ENCODE data around the gene EGFR. TPM values are rescaled to one million over a fixed set of nuclear protein-coding genes. Genes with fewer than 3 reads are reported as not detected.

EGFR gene
- total and polyA plus RNA-seq, 4 experiments from 2014 or later: not detected

- Mint-ChIP-seq H3K27me3 (peaks cover under 1 to 1% of the 10 kb centered on the region in 2 donors), H3K36me3 (no peaks in the 10 kb centered on the region), H3K4me3 (no peak overlapping the region), H3K27ac (no peak overlapping the region), H3K9me3 (no peaks in the 10 kb centered on the region), H3K4me1 (no peaks in the 10 kb centered on the region)
- no peaks in the 10 kb centered on the region for H3K27me3 ChIP-seq (ENCODE audit: insufficient read depth, low read length)
- no peak overlapping the region for H3K4me3 ChIP-seq (ENCODE audit: low read length in 2 of 2)
- no peaks in the 10 kb centered on the region for H3K36me3 ChIP-seq (ENCODE audit: insufficient read depth, low read length)
- CTCF ChIA-PET (ENCODE audit: partially characterized antibody): interaction anchor here (1.5 kb wide), 1 partner anchor 211 kb away, joined by 4 read pairs; no protein-coding TSS in a partner anchor
- H3K4me1 ChIP-seq (ENCODE audit: insufficient read depth, low read length): no peaks in the 10 kb centered on the region
- no peak for DNase-seq
- H3K27ac ChIP-seq (ENCODE audit: low read depth, low read length): no peak overlapping the region
- intact Hi-C loops (cut with micrococcal nuclease): no loop called here
- POLR2A ChIA-PET (ENCODE audit: partially characterized antibody): no interaction called here
- no peaks in the 10 kb centered on the region for H3K9me3 ChIP-seq (ENCODE audit: control insufficient read depth in 1 of 2, low read length in 2 of 2)
Measured at GRCh38 chr7:55044371-55044717, 25.5 kb downstream of the EGFR start.

- Histone ChIP-seq H3K4me1 (ENCODE audit: insufficient read depth, low read length) (no peaks in the 10 kb centered on the region), H3K4me3 (ENCODE audit: low read length in 2 of 2) (no peak overlapping the region), H3K36me3 (ENCODE audit: insufficient read depth, low read length) (no peaks in the 10 kb centered on the region), H3K27me3 (ENCODE audit: insufficient read depth, low read length) (no peaks in the 10 kb centered on the region), H3K27ac (ENCODE audit: low read depth, low read length) (no peak overlapping the region), H3K9me3 (ENCODE audit: control insufficient read depth in 1 of 2, low read length in 2 of 2) (no peaks in the 10 kb centered on the region)
- ChIA-PET POLR2A (ENCODE audit: partially characterized antibody) (no interaction called here), CTCF (ENCODE audit: partially characterized antibody) (interaction anchor here (1.5 kb wide), 1 partner anchor 211 kb away, joined by 4 read pairs; no protein-coding TSS in a partner anchor)
- Mint-ChIP-seq H3K4me1 (no peaks in the 10 kb centered on the region), H3K27me3 (no peaks in the 10 kb centered on the region), H3K27ac (no peak overlapping the region), H3K36me3 (no peaks in the 10 kb centered on the region), H3K9me3 (no peaks in the 10 kb centered on the region), H3K4me3 (no peak overlapping the region)
- intact Hi-C loops (cut with micrococcal nuclease): no loop called here
- no peak for DNase-seq
Measured at GRCh38 chr7:55044791-55045190, 26.0 kb downstream of the EGFR start.

DNA sequence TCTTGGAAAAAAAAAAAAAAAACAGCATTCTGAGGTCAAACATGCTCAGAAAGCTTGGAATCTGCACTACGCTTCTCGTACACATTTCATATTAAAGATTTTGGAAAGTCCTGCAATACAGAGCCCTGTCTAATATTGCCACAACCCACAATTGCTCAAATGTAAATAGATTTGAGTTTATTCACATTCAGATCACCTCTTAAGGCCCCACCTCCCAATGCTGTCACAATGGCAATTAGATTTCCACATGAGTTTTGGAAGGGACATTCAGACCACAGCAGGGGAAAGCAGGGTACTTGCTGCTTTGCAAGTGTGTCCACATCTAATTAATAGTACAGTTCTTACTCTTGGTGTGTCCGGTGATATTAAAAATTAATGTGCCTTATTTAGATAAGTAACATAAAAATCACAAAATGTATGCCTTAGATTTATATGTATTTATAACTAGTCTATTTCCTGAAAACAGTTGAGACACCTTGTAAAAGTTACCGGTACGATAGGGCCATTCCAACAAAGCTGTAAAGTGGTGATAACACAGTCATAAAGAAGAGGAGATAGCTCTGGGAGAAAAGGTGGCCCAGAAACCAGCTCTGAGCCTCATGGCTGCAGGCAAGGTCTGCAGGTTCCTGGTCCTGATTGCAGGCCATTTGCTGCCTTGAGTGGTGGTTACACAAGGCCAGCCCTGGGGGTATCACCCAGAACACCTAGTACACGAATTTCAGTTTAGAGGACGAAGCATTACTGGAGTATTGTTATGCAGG, 27.9 kb downstream of the EGFR start:
- DNase-seq: no peak
- CTCF ChIA-PET (ENCODE audit: partially characterized antibody): no interaction called here
- no peaks in the 10 kb centered on the region for H3K27me3 ChIP-seq (ENCODE audit: insufficient read depth, low read length)
- Mint-ChIP-seq H3K4me3 (no peak overlapping the region), H3K36me3 (no peaks in the 10 kb centered on the region), H3K27ac (no peak overlapping the region), H3K4me1 (peaks cover 0 to 4% (median 0%) of the 10 kb centered on the region in 4 donors), H3K27me3 (no peaks in the 10 kb centered on the region), H3K9me3 (no peaks in the 10 kb centered on the region)
- no peaks in the 10 kb centered on the region for H3K36me3 ChIP-seq (ENCODE audit: insufficient read depth, low read length)
- POLR2A ChIA-PET (ENCODE audit: partially characterized antibody): no interaction called here
- H3K27ac ChIP-seq (ENCODE audit: low read depth, low read length): no peak overlapping the region
- no peak overlapping the region for H3K4me3 ChIP-seq (ENCODE audit: low read length in 2 of 2)
- no peaks in the 10 kb centered on the region for H3K9me3 ChIP-seq (ENCODE audit: control insufficient read depth in 1 of 2, low read length in 2 of 2)
- intact Hi-C loops (cut with micrococcal nuclease): no loop called here
- no peaks in the 10 kb centered on the region for H3K4me1 ChIP-seq (ENCODE audit: insufficient read depth, low read length)

DNA sequence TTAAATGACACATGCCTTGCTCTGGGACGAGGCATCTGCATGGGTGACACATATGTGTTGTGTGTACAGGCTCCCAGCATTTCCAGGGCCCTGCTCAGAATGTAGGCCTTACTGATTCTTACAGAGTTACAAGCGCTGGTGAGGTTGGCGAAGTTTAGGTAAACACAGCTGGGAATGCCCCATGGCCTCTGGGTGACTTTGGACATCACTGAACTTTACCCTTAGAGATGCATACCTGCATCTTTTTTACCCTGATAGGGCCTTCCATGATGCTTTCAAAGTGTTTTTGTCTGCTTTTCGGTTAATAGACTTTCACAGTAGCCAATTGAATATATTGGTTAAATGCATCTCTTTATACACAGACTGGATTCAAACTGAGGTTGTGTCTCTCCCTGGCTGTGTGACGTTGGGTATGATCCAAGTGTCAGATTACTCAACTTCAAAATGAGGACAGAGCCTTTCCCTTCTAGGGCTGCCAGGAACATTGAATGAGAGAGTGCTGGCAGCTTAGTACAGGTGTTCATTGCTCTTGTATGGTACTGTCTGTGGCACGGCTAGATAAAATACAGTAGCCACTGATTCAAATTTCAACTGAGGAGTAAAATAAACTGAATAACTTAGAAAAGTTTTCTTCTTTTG, 29.5 kb downstream of the EGFR start:
- Histone ChIP-seq H3K27me3 (ENCODE audit: insufficient read depth, low read length) (no peaks in the 10 kb centered on the region), H3K27ac (ENCODE audit: low read depth, low read length) (no peak overlapping the region), H3K36me3 (ENCODE audit: insufficient read depth, low read length) (no peaks in the 10 kb centered on the region), H3K4me1 (ENCODE audit: insufficient read depth, low read length) (no peaks in the 10 kb centered on the region), H3K9me3 (ENCODE audit: control insufficient read depth in 1 of 2, low read length in 2 of 2) (no peaks in the 10 kb centered on the region), H3K4me3 (ENCODE audit: low read length in 2 of 2) (no peak overlapping the region)
- Mint-ChIP-seq H3K4me3 (no peak overlapping the region), H3K27me3 (no peaks in the 10 kb centered on the region), H3K36me3 (no peaks in the 10 kb centered on the region), H3K27ac (no peak overlapping the region), H3K9me3 (no peaks in the 10 kb centered on the region), H3K4me1 (peaks cover 0 to 4% (median 0%) of the 10 kb centered on the region in 4 donors)
- DNase-seq: no peak
- ChIA-PET POLR2A (ENCODE audit: partially characterized antibody) (no interaction called here), CTCF (ENCODE audit: partially characterized antibody) (no interaction called here)
- intact Hi-C loops (cut with micrococcal nuclease): no loop called here

DNA sequence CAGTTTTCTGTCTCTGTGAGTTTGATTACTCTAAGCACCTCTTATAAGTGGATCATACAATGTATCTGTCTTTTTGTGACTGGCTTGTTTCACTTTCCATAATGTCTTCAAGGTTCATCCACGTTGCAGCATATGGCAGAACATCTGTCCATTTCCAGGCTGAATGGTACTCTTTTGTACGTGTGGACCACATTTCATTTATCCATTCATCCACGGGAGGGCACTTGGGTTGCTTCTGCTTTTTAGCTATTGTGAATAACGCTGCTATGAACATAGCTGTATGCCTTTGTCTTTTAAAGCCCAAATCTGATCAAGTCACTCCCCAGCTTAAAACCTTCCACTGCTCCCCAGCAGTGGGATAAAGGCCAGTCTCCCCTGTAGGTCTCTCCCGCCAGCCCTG, 31.5 kb downstream of the EGFR start:
- Histone ChIP-seq H3K36me3 (ENCODE audit: insufficient read depth, low read length) (no peaks in the 10 kb centered on the region), H3K4me1 (ENCODE audit: insufficient read depth, low read length) (no peaks in the 10 kb centered on the region), H3K27ac (ENCODE audit: low read depth, low read length) (no peak overlapping the region), H3K9me3 (ENCODE audit: control insufficient read depth in 1 of 2, low read length in 2 of 2) (no peaks in the 10 kb centered on the region), H3K4me3 (ENCODE audit: low read length in 2 of 2) (no peak overlapping the region), H3K27me3 (ENCODE audit: insufficient read depth, low read length) (no peaks in the 10 kb centered on the region)
- H3K36me3 Mint-ChIP-seq: no peaks in the 10 kb centered on the region
- CTCF ChIA-PET (ENCODE audit: partially characterized antibody): no interaction called here
- POLR2A ChIA-PET (ENCODE audit: partially characterized antibody): no interaction called here
- H3K4me3 Mint-ChIP-seq: no peak overlapping the region
- no peaks in the 10 kb centered on the region for H3K9me3 Mint-ChIP-seq
- H3K4me1 Mint-ChIP-seq: peaks cover 0 to 4% (median 0%) of the 10 kb centered on the region in 4 donors
- intact Hi-C loops (cut with micrococcal nuclease): no loop called here
- peaks cover 3 to 4% of the 10 kb centered on the region in 2 donors for H3K27me3 Mint-ChIP-seq
- H3K27ac Mint-ChIP-seq: no peak overlapping the region
- no peak for DNase-seq

DNA sequence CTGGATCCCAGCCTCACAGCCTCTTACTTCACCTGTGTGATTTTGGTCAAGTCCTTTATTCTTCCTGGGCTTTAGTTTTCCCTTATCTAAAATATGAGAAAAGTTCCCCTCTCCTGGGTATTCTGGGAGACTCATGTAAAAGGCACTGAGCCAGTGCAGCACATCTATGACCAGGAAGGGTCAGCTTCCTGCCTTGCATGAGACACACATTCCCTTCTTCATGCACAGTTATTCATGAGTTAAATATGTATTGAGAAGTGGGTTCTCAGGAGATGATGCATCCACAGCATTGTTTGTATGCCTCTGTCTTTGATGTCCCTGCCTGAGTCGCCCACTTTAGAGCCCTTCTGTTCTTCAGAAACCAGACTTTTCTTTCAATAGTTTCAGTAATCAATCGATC, 33.3 kb downstream of the EGFR start:
- H3K4me3 Mint-ChIP-seq: no peak overlapping the region
- Histone ChIP-seq H3K27me3 (ENCODE audit: insufficient read depth, low read length) (no peaks in the 10 kb centered on the region), H3K27ac (ENCODE audit: low read depth, low read length) (no peak overlapping the region), H3K9me3 (ENCODE audit: control insufficient read depth in 1 of 2, low read length in 2 of 2) (no peaks in the 10 kb centered on the region), H3K4me3 (ENCODE audit: low read length in 2 of 2) (no peak overlapping the region), H3K4me1 (ENCODE audit: insufficient read depth, low read length) (no peaks in the 10 kb centered on the region), H3K36me3 (ENCODE audit: insufficient read depth, low read length) (no peaks in the 10 kb centered on the region)
- no peak overlapping the region for H3K27ac Mint-ChIP-seq
- no peak for DNase-seq
- intact Hi-C loops (cut with micrococcal nuclease): no loop called here
- POLR2A ChIA-PET (ENCODE audit: partially characterized antibody): no interaction called here
- peaks cover 0 to 7% (median 0%) of the 10 kb centered on the region in 4 donors for H3K4me1 Mint-ChIP-seq
- no peaks in the 10 kb centered on the region for H3K9me3 Mint-ChIP-seq
- H3K27me3 Mint-ChIP-seq: peaks cover 3 to 4% of the 10 kb centered on the region in 2 donors
- CTCF ChIA-PET (ENCODE audit: partially characterized antibody): no interaction called here
- H3K36me3 Mint-ChIP-seq: no peaks in the 10 kb centered on the region

DNA sequence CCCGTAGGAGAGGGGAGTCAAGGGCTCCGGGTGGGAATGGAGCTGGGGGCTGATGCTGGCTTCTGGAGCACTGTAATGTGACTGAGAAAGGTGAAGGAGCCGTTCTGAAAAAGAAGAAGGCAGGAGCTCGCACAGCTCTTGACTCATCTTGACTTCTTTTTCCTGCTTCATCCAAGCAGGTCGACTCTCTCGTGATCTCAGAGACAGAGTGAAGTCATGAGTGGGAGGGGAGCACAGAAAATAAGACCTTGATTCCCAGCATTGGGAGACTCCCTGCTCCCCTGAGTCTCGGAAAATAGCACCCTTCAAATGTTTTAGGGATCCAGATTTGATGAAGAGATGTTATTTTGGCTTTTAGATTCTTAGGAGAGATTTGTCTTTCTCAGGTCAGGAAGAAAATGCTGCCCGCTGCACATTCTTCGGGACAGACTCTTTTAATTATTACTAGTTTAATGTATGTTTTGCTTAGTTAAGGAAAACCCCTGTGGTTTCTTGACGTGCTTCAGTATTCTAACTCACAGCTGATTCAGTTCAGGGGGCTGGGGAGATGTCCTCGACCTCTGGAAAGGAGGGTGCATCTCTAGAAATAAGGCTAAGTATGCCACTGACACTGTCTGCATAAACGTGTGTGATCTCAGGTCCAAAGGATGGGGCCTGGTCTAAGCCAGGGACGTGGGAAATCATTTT, 34.1 kb downstream of the EGFR start:
- Histone ChIP-seq H3K27ac (ENCODE audit: low read depth, low read length) (no peak overlapping the region), H3K9me3 (ENCODE audit: control insufficient read depth in 1 of 2, low read length in 2 of 2) (no peaks in the 10 kb centered on the region), H3K27me3 (ENCODE audit: insufficient read depth, low read length) (no peaks in the 10 kb centered on the region), H3K4me1 (ENCODE audit: insufficient read depth, low read length) (no peaks in the 10 kb centered on the region), H3K4me3 (ENCODE audit: low read length in 2 of 2) (no peak overlapping the region), H3K36me3 (ENCODE audit: insufficient read depth, low read length) (no peaks in the 10 kb centered on the region)
- no peak overlapping the region for H3K27ac Mint-ChIP-seq
- intact Hi-C loops (cut with micrococcal nuclease): no loop called here
- peaks cover 3 to 4% of the 10 kb centered on the region in 2 donors for H3K27me3 Mint-ChIP-seq
- H3K36me3 Mint-ChIP-seq: no peaks in the 10 kb centered on the region
- H3K4me3 Mint-ChIP-seq: no peak overlapping the region
- POLR2A ChIA-PET (ENCODE audit: partially characterized antibody): no interaction called here
- H3K9me3 Mint-ChIP-seq: no peaks in the 10 kb centered on the region
- DNase-seq: no peak
- CTCF ChIA-PET (ENCODE audit: partially characterized antibody): no interaction called here
- H3K4me1 Mint-ChIP-seq: peaks cover 0 to 7% (median 0%) of the 10 kb centered on the region in 4 donors

Measured in CD4-positive, alpha-beta memory T cell (primary cell).